BJ (cell line): ENCODE data around the gene CGREF1. TPM values are rescaled to one million over a fixed set of nuclear protein-coding genes. Genes with fewer than 3 reads are reported as not detected.
A peak's percentile ranks its signal among the peaks of the same experiment; 100 is the strongest.

Experiments
- CTCF ChIA-PET: fragments of 350-600 bp; formaldehyde crosslinking; extraction: SDS; loops from one replicate; lab custom pipeline; 2021; ENCODE audit warnings: antibody characterized with exemption, inconsistent platforms; lab: Yijun Ruan, JAX
- POLR2A ChIA-PET: fragments of 300-600 bp; sonication (Branson Sonifier 250); formaldehyde crosslinking; extraction: SDS; loops from one replicate; lab custom pipeline; 2021; ENCODE audit warnings: antibody characterized with exemption; lab: Charles Lee
- DNase-seq: peaks from one replicate; pipeline ENCODE4 v3.0.0-alpha.2; 2011; ENCODE audit warnings: low read depth
- H3K27me3 ChIP-seq: 2 replicates; pipeline ENCODE4 v1.6.0; 2011; ENCODE audit warnings: low read length; ENCODE audit not compliant: control insufficient read depth, insufficient read depth
- H3K36me3 ChIP-seq: 2 replicates; pipeline ENCODE4 v1.5.1; 2011; ENCODE audit warnings: low read length; ENCODE audit not compliant: control insufficient read depth, insufficient read depth
- H3K4me3 ChIP-seq: 2 replicates; pipeline ENCODE4 v1.5.1; 2011; ENCODE audit warnings: low read depth, mild to moderate bottlenecking, control low read depth, low read length
- CTCF ChIP-seq: IDR thresholded peaks from 2 replicates; pipeline ENCODE4 v1.5.1; 2011; ENCODE audit warnings: low read depth, mild to moderate bottlenecking, control low read depth, inconsistent platforms, low read length, moderate library complexity; ENCODE audit not compliant: insufficient read depth
- polyA plus RNA-seq: library from polyadenylated mRNA; depleted of rRNA; stranded (reverse); fragments of >200 nt; gene quantifications from 2 replicates; pipeline ENCODE4 v1.2.3, GENCODE V29; 2011

Gene CGREF1
- polyA plus RNA-seq, 1 experiment: 6.9 TPM

GRCh38 chr2:27073782-27074181 is 45.1 kb downstream of the CGREF1 start:
- ChIA-PET CTCF (interaction anchor here (1.2 to 1.9 kb wide), 3 partner anchors 10 to 12 kb away, joined by 4 read pairs; no protein-coding TSS in a partner anchor), POLR2A (no interaction called here)
- Histone ChIP-seq H3K27me3 (no peaks in the 10 kb centered on the region), H3K36me3 (peaks cover 7% of the 10 kb centered on the region), H3K4me3 (no peak overlapping the region)
- no peak for TF ChIP-seq CTCF
- no peak for DNase-seq

GRCh38 chr2:27072920-27073319 is 46.0 kb downstream of the CGREF1 start:
- peaks cover 11% of the 10 kb centered on the region for H3K36me3 ChIP-seq
- no peaks in the 10 kb centered on the region for H3K27me3 ChIP-seq
- ChIA-PET POLR2A (no interaction called here), CTCF (interaction anchor here (1.0 to 1.9 kb wide), 7 partner anchors 8 to 207 kb away, joined by 3 to 14 read pairs (median 4); no protein-coding TSS in a partner anchor)
- no peak for DNase-seq
- no peak for TF ChIP-seq CTCF
- no peak overlapping the region for H3K4me3 ChIP-seq

GRCh38 chr2:27071990-27072830 is 46.7 kb downstream of the CGREF1 start:
- H3K27me3 ChIP-seq: no peaks in the 10 kb centered on the region
- peak overlapping the region; percentile 58 for H3K4me3 ChIP-seq
- TF ChIP-seq CTCF: no peak
- POLR2A ChIA-PET: no interaction called here
- DNase-seq: no peak
- CTCF ChIA-PET: interaction anchor here (1.0 to 1.9 kb wide), 7 partner anchors 9 to 208 kb away, joined by 3 to 14 read pairs (median 4); no protein-coding TSS in a partner anchor
- H3K36me3 ChIP-seq: peaks cover 14% of the 10 kb centered on the region

GRCh38 chr2:27071277-27071989 is 47.5 kb downstream of the CGREF1 start, which contains the start of gene OST4:
Gene OST4, minus strand, starts transcription at chr2:27071654.
- H3K27me3 ChIP-seq: no peaks in the 10 kb centered on the region
- ChIA-PET POLR2A (interaction anchor here (0.6 to 0.8 kb wide), 3 partner anchors 16 to 225 kb away, joined by 3 to 7 read pairs (median 4); no protein-coding TSS in a partner anchor), CTCF (interaction anchor here (1.9 kb wide), 1 partner anchor 10 kb away, joined by 14 read pairs; no protein-coding TSS in a partner anchor)
- H3K4me3 ChIP-seq: peak within 1 kb of the TSS; percentile 87
- DNase-seq: peak; percentile 50
- TF ChIP-seq CTCF: no peak
- H3K36me3 ChIP-seq: peaks cover 15% of the 10 kb centered on the region
